BLaER1 (cell line): Measurements from ENCODE around the gene RNMT.
"Not testable (repeated sequence)": the region's sequence is repeated elsewhere in the genome, so short reads cannot be mapped to it uniquely, and the experiment has no call there.

Source experiments
- H3K27ac ChIP-seq: shearing (Covaris generic); formaldehyde crosslinking; 2 replicates; pipeline ENCODE4 v1.8.1; 2022
- H3K27me3 ChIP-seq: shearing (Covaris generic); formaldehyde crosslinking; 2 replicates; pipeline ENCODE4 v1.8.1; 2022
- H3K36me3 ChIP-seq: shearing (Covaris generic); formaldehyde crosslinking; 2 replicates; pipeline ENCODE4 v1.8.1; 2022
- H3K4me1 ChIP-seq: shearing (Covaris generic); formaldehyde crosslinking; 2 replicates; pipeline ENCODE4 v1.8.1; 2022
- H3K4me2 ChIP-seq: shearing (Covaris generic); formaldehyde crosslinking; 2 replicates; pipeline ENCODE4 v1.8.1; 2022
- H3K4me3 ChIP-seq: shearing (Covaris generic); formaldehyde crosslinking; 2 replicates; pipeline ENCODE4 v1.8.1; 2022
- H3K9ac ChIP-seq: shearing (Covaris generic); formaldehyde crosslinking; 2 replicates; pipeline ENCODE4 v1.8.1; 2022
- H3K9me3 ChIP-seq: shearing (Covaris generic); formaldehyde crosslinking; 2 replicates; pipeline ENCODE4 v1.8.1; 2022
- H4K20me1 ChIP-seq: shearing (Covaris generic); formaldehyde crosslinking; 2 replicates; pipeline ENCODE4 v1.8.1; 2022
- Cebpa-rat ChIP-seq: shearing (Covaris generic); IDR thresholded peaks from 2 replicates; pipeline ENCODE4 v1.8.1; 2022

Gene RNMT

GRCh38 chr18:13730481-13730880 lies 4.0 kb downstream of the RNMT start:
- Histone ChIP-seq H3K4me1 (peaks cover 20% of the 10 kb centered on the region), H3K9me3 (no peaks in the 10 kb centered on the region; the same call in 1 of the 2 replicates), H3K4me2 (no peak overlapping the region), H3K27me3 (no peaks in the 10 kb centered on the region), H4K20me1 (peaks cover 69% of the 10 kb centered on the region), H3K27ac (no peak overlapping the region), H3K36me3 (peaks cover 41% of the 10 kb centered on the region), H3K9ac (no peak overlapping the region), H3K4me3 (no peak overlapping the region)
- no peak for TF ChIP-seq Cebpa-rat

GRCh38 chr18:13735681-13736080 lies 9.2 kb downstream of the RNMT start:
- TF ChIP-seq Cebpa-rat = no peak
- Histone ChIP-seq H3K9ac (no peak overlapping the region), H3K27ac (no peak overlapping the region), H3K4me3 (no peak overlapping the region), H3K4me1 (no peaks in the 10 kb centered on the region), H3K9me3 (no peaks in the 10 kb centered on the region), H4K20me1 (peaks cover 51% of the 10 kb centered on the region), H3K4me2 (no peak overlapping the region), H3K36me3 (peaks cover 86% of the 10 kb centered on the region), H3K27me3 (no peaks in the 10 kb centered on the region)

- Histone ChIP-seq H3K36me3 (peaks cover 88% of the 10 kb centered on the region), H3K4me2 (no peak overlapping the region), H3K27me3 (no peaks in the 10 kb centered on the region), H3K9ac (no peak overlapping the region), H4K20me1 (peaks cover 12% of the 10 kb centered on the region; the same call in 1 of the 2 replicates), H3K4me3 (no peak overlapping the region), H3K9me3 (no peaks in the 10 kb centered on the region), H3K27ac (no peak overlapping the region), H3K4me1 (peaks cover 13% of the 10 kb centered on the region)
- no peak for TF ChIP-seq Cebpa-rat
Measured at GRCh38 chr18:13745696-13746095, 19.2 kb downstream of the RNMT start.

GRCh38 chr18:13746633-13747032 lies 20.2 kb downstream of the RNMT start:
- peaks cover 13% of the 10 kb centered on the region for H3K4me1 ChIP-seq
- peaks cover 85% of the 10 kb centered on the region for H3K36me3 ChIP-seq
- no peaks in the 10 kb centered on the region for H3K9me3 ChIP-seq
- H3K4me2 ChIP-seq = no peak overlapping the region
- TF ChIP-seq Cebpa-rat = no peak
- H3K4me3 ChIP-seq = no peak overlapping the region
- H3K9ac ChIP-seq = no peak overlapping the region
- peaks cover 12% of the 10 kb centered on the region; the same call in 1 of the 2 replicates for H4K20me1 ChIP-seq
- no peak overlapping the region for H3K27ac ChIP-seq
- H3K27me3 ChIP-seq = no peaks in the 10 kb centered on the region

GRCh38 chr18:13751599-13751998 lies 25.1 kb downstream of the RNMT start:
- H3K4me2 ChIP-seq, H3K4me3 ChIP-seq, H3K9ac ChIP-seq, H3K27ac ChIP-seq, H3K9me3 ChIP-seq, H3K27me3 ChIP-seq, H4K20me1 ChIP-seq, H3K4me1 ChIP-seq: not testable (repeated sequence)
- H3K36me3 ChIP-seq = peaks cover 95% of the 10 kb centered on the region

- no peak overlapping the region for H3K4me3 ChIP-seq
- H3K4me1 ChIP-seq = no peaks in the 10 kb centered on the region
- no peak overlapping the region for H3K4me2 ChIP-seq
- no peak overlapping the region for H3K27ac ChIP-seq
- no peaks in the 10 kb centered on the region for H3K27me3 ChIP-seq
- TF ChIP-seq Cebpa-rat = no peak
- H3K36me3 ChIP-seq = peaks cover 83% of the 10 kb centered on the region
- no peak overlapping the region for H3K9ac ChIP-seq
- no peaks in the 10 kb centered on the region for H4K20me1 ChIP-seq
- H3K9me3 ChIP-seq = peaks cover 21% of the 10 kb centered on the region
Measured at GRCh38 chr18:13756261-13756660, 29.8 kb downstream of the RNMT start.

- H4K20me1 ChIP-seq = no peaks in the 10 kb centered on the region
- no peaks in the 10 kb centered on the region for H3K4me1 ChIP-seq
- no peak overlapping the region for H3K4me2 ChIP-seq
- H3K27me3 ChIP-seq = no peaks in the 10 kb centered on the region
- H3K4me3 ChIP-seq = no peak overlapping the region
- H3K27ac ChIP-seq = no peak overlapping the region
- H3K36me3 ChIP-seq = peaks cover 83% of the 10 kb centered on the region
- no peak for TF ChIP-seq Cebpa-rat
- peaks cover 21% of the 10 kb centered on the region for H3K9me3 ChIP-seq
- no peak overlapping the region for H3K9ac ChIP-seq
Measured at GRCh38 chr18:13756671-13757070, 30.2 kb downstream of the RNMT start.

GRCh38 chr18:13758622-13759021 lies 32.1 kb downstream of the RNMT start:
- H3K4me2 ChIP-seq = no peak overlapping the region
- peaks cover 21% of the 10 kb centered on the region for H3K9me3 ChIP-seq
- H3K27ac ChIP-seq = no peak overlapping the region
- no peak overlapping the region for H3K9ac ChIP-seq
- H3K4me1 ChIP-seq = no peaks in the 10 kb centered on the region
- H4K20me1 ChIP-seq = no peaks in the 10 kb centered on the region
- H3K27me3 ChIP-seq = no peaks in the 10 kb centered on the region
- no peak overlapping the region for H3K4me3 ChIP-seq
- peaks cover 84% of the 10 kb centered on the region for H3K36me3 ChIP-seq
- no peak for TF ChIP-seq Cebpa-rat

- H3K27me3 ChIP-seq = no peaks in the 10 kb centered on the region
- peaks cover 82% of the 10 kb centered on the region for H3K36me3 ChIP-seq
- no peak overlapping the region for H3K4me3 ChIP-seq
- TF ChIP-seq Cebpa-rat = no peak
- no peak overlapping the region for H3K9ac ChIP-seq
- H3K4me1 ChIP-seq = no peaks in the 10 kb centered on the region
- no peak overlapping the region for H3K27ac ChIP-seq
- no peak overlapping the region for H3K4me2 ChIP-seq
- no peaks in the 10 kb centered on the region for H4K20me1 ChIP-seq
- peaks cover 27% of the 10 kb centered on the region for H3K9me3 ChIP-seq
Measured at GRCh38 chr18:13760047-13760446, 33.6 kb downstream of the RNMT start.

GRCh38 chr18:13762690-13763439 lies 36.4 kb downstream of the RNMT start:
- Histone ChIP-seq H3K27me3 (no peaks in the 10 kb centered on the region), H3K27ac (no peak overlapping the region), H3K9ac (no peak overlapping the region), H3K4me1 (no peaks in the 10 kb centered on the region), H3K9me3 (peaks cover 28% of the 10 kb centered on the region), H3K4me2 (no peak overlapping the region), H3K36me3 (peaks cover 62% of the 10 kb centered on the region), H4K20me1 (no peaks in the 10 kb centered on the region), H3K4me3 (no peak overlapping the region)
- no peak for TF ChIP-seq Cebpa-rat

- Histone ChIP-seq H3K4me3 (no peak overlapping the region), H3K27me3 (no peaks in the 10 kb centered on the region), H3K27ac (no peak overlapping the region), H3K4me1 (no peaks in the 10 kb centered on the region), H3K4me2 (no peak overlapping the region), H3K9ac (no peak overlapping the region), H3K9me3 (peaks cover 14% of the 10 kb centered on the region), H4K20me1 (no peaks in the 10 kb centered on the region), H3K36me3 (no peaks in the 10 kb centered on the region)
- TF ChIP-seq Cebpa-rat = no peak
Measured at GRCh38 chr18:13775058-13775457, 48.6 kb downstream of the RNMT start.
